COR-L47 (cell line): Measurements from ENCODE around the gene GOLPH3L.
A peak's percentile ranks its signal among the peaks of the same experiment; 100 is the strongest.
"Not testable (repeated sequence)": the region's sequence is repeated elsewhere in the genome, so short reads cannot be mapped to it uniquely, and the experiment has no call there.

Experiments used
- DNase-seq: peaks from one replicate; lab custom pipeline; 2025; lab: John Stamatoyannopoulos, UW

Gene GOLPH3L

DNA sequence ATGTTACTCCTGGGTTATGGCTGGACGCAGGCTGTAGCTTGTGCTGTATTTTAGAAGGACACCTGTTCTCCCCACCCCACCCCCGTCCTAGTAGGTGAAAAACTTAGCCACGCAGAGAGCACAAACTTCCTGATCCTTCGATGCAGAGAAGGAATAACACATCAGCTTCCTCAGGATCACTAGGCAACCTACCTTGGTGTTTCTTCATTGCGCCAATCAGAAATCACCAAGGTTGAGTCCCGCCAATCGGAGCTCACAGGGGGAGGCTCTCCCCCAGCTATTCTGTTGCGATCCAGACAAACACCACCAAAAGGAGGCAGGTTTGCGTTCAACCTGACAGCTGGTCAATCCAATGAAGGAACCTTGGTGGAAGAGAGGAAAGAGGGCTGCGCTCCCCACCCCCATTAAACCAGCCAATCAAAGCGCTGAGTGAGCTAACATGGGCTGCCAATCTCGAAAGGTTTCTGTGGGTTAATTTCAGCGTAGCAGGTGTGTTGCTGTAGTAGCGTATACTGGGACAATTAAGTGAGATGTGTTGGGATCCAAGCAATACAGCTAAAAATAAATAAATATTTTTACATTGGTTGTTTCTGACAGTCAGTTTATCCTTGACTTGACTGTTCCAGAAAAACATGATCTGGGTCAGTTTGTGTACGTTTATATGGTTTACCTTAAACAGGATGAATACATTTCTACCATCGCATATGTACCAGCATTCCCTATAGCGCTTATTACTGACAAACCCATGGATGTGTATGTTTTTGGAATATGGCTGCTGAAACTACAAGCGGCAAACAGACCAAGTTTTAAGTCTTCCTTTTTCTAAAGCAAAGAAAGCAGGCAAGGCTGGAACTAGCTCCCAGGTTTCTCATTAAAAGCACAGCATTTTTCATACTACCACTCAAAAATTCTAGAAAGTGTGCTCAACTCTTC, at the start of gene GOLPH3L:
GOLPH3L (minus strand) TSS at position 160 of the 933 bp plus-strand sequence. CDS start 2,316 bp downstream, outside the sequence.
- DNase-seq: peak; percentile 97

GRCh38 chr1:150730130-150730721, 33.3 kb upstream of the GOLPH3L start:
- DNase-seq: no peak

DNA sequence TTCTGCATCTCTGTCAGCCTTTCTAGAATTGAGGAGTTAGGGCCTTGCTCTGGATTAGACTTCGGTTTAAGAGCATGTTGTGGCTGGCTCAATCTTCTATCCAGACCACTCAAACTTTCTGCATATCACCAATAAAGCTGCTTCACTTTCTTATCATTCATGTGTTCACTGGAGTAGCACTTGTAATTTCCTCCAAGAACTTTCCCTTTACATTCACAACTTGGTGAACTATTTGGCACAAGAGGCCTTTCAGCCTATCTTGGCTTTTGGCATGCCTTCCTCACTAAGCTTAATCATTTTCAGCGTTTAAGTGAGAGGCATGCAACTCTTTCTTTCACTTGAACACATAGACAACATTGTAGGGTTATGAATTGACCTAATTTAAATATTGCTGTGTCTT, 27.4 kb upstream of the GOLPH3L start:
- DNase-seq: no peak

GRCh38 chr1:150720703-150721102, 23.7 kb upstream of the GOLPH3L start, which contains the start of gene HORMAD1:
Gene HORMAD1, minus strand, starts transcription at chr1:150720895. Its CDS starts 1,390 bp downstream, at chr1:150719505.
- DNase-seq: no peak

- DNase-seq: no peak
Measured at GRCh38 chr1:150720098-150720497, 23.1 kb upstream of the GOLPH3L start.

- no peak for DNase-seq
Measured at GRCh38 chr1:150718225-150718891, 21.4 kb upstream of the GOLPH3L start.

- not testable (repeated sequence) for DNase-seq
Measured at GRCh38 chr1:150709031-150709430, 12.1 kb upstream of the GOLPH3L start.

GRCh38 chr1:150708595-150708994, 11.6 kb upstream of the GOLPH3L start:
- DNase-seq: no peak

- DNase-seq: no peak
Measured at GRCh38 chr1:150706091-150706490, 9.1 kb upstream of the GOLPH3L start.

DNA sequence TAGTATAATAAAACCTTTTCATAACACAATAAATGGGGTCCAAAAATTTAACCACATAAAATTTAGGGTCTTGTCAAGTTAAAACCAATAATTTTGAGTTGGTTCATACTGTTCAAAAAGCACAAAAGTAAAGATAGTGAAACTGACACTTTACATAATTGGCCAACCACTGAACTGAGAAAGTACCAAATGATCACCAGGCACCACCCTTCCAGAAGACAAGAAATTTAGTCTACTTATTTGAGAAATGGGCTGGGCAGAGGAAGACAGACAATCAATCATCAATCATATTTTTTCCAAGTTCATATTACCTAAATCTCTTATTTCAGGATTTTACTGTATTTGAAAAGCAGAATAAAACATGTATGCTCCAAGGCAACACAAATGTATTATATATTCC, 6.5 kb upstream of the GOLPH3L start:
- no peak for DNase-seq

GRCh38 chr1:150696590-150696989, 364 bp downstream of the GOLPH3L start:
- no peak for DNase-seq

DNA sequence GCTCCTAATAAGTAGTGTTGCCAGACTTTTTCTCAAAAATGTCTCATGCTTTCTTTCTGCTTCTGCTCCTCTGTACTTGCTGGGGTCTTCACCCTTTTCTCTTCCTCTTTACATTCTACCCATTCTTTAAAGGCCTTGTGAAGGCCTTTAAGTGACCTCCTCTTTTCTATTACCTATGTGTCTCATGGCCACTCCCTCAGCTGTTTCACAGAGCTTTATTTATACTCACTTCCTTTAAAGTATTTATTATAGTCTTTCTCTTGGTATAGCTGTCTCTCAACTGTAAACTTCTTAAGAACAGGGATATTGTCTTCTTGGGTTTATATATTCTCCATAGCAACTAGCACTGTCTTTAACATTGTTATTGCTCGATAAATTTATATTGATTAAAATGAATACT, 792 bp downstream of the GOLPH3L start:
- no peak for DNase-seq

- no peak for DNase-seq
Measured at GRCh38 chr1:150695561-150695960, 1.4 kb downstream of the GOLPH3L start.

- DNase-seq: no peak
Measured at GRCh38 chr1:150692720-150693119, 4.2 kb downstream of the GOLPH3L start.

DNA sequence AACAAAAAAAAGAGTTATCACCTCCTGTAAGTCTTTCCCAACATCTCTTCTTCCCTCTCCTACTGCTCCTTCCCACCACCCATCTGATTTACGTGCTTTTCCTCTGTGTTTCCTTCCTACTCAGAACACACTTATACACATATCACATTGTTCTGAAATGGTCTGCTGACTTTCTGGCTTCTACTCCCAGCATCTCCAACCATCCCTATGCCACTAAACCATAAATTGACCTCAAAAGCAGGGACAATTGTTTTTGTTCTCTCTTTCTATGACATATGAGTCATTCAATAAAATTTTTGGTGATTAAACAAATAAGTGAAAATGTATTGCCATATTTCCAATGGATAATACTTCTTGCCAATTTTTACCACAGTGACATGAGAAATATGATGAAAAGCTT, 8.2 kb downstream of the GOLPH3L start:
- no peak for DNase-seq

GRCh38 chr1:150686275-150686674, 10.7 kb downstream of the GOLPH3L start:
- DNase-seq: no peak

- DNase-seq: no peak
Measured at GRCh38 chr1:150683914-150684313, 13.0 kb downstream of the GOLPH3L start.

- DNase-seq: no peak
Measured at GRCh38 chr1:150678988-150679387, 18.0 kb downstream of the GOLPH3L start.

DNA sequence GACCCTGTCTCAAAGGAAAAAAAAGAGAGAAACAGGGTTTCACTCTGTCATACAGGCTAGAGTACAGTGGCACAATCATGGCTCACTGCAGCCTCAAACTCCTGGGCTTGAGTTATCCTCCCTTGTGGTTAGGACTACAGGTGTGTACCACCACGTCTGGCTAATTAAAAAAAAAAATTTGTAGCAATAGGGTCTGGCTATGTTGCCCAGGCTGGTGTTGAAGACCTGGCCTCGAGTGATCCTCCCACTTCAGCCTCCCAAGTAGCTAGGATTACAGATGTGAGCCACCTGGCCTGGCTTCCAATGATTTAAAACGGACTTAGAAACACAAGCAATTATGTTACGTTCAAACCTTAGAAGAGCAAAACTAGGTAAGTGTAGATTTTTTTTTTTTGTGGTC, 22.1 kb downstream of the GOLPH3L start:
- DNase-seq: no peak

GRCh38 chr1:150663321-150663720, 33.6 kb downstream of the GOLPH3L start:
- no peak for DNase-seq

DNA sequence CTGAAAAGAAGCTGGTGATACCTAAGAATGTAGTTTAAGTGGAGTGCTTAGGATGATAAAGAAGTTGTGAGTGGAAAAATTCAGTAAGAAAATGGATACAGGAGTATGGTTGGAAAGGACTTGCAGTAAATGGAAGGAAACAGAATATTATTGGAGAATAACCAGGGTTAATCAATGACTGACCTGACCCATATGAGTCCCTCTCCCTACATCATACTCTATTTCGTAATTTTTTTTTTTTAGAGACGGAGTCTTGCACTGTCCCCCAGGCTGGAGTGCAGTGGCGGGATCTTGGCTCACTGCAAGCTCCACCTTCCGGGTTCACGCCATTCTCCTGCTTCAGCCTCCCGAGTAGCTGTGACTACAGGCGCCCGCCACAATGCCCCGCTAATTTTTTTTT, 34.1 kb downstream of the GOLPH3L start:
- no peak for DNase-seq

- no peak for DNase-seq
Measured at GRCh38 chr1:150661156-150661555, 35.8 kb downstream of the GOLPH3L start.

DNA sequence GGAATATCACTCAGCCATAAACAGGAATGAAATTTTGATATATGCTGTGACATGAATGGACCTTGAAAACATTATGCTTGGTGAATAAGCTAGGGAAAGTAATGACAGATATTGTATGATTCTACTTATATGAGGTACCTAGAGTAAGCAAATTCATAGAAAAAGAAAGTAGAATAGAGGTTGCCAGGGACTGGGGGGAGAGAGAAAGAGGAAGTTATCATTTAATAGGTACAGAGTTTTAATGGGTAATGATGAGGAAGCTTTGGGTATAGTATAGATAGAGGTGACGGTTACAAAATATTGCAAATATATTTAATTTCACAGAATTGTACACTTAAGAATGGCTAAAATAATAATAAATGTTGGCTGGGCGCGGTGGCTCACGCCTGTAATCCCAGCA, 36.4 kb downstream of the GOLPH3L start:
- DNase-seq: no peak
